GM21390 (cell line): ENCODE measurements around the gene ASB5.
A peak's percentile ranks its signal among the peaks of the same experiment; 100 is the strongest.
"Not testable (repeated sequence)": the region's sequence is repeated elsewhere in the genome, so short reads cannot be mapped to it uniquely, and the experiment has no call there.

Experiments
- ATAC-seq: cut with Tn5 transposase; IDR thresholded peaks from one replicate; pipeline ENCODE4 v1.9.1; 2021; ENCODE audit not compliant: unreplicated experiment

ASB5 gene

GRCh38 chr4:176268963-176269362 lies at the start of gene ASB5:
Gene ASB5, minus strand, starts transcription at chr4:176269222. Its CDS starts 114 bp downstream, at chr4:176269108.
- ATAC-seq, result no peak

GRCh38 chr4:176313596-176314336 lies 44.7 kb upstream of the ASB5 start:
- no peak for ATAC-seq

GRCh38 chr4:176309772-176310171 lies 40.8 kb upstream of the ASB5 start:
- ATAC-seq, result no peak

- ATAC-seq, result peak; percentile 98
Measured at GRCh38 chr4:176309046-176309445, 40.0 kb upstream of the ASB5 start.

- ATAC-seq, result peak; percentile 64
Measured at GRCh38 chr4:176308441-176308840, 39.4 kb upstream of the ASB5 start.

GRCh38 chr4:176307666-176307930 lies 38.6 kb upstream of the ASB5 start:
- no peak for ATAC-seq

- ATAC-seq, result no peak
Measured at GRCh38 chr4:176306837-176307665, 38.0 kb upstream of the ASB5 start.

- ATAC-seq, result no peak
Measured at GRCh38 chr4:176303938-176304337, 34.9 kb upstream of the ASB5 start.

GRCh38 chr4:176302283-176303275 lies 33.6 kb upstream of the ASB5 start:
- ATAC-seq, result no peak

GRCh38 chr4:176300565-176300964 lies 31.5 kb upstream of the ASB5 start:
- ATAC-seq, result no peak

GRCh38 chr4:176300036-176300435 lies 31.0 kb upstream of the ASB5 start:
- no peak for ATAC-seq

- no peak for ATAC-seq
Measured at GRCh38 chr4:176298664-176299063, 29.6 kb upstream of the ASB5 start.

- not testable (repeated sequence) for ATAC-seq
Measured at GRCh38 chr4:176295907-176296306, 26.9 kb upstream of the ASB5 start.

- no peak for ATAC-seq
Measured at GRCh38 chr4:176293660-176294059, 24.6 kb upstream of the ASB5 start.

GRCh38 chr4:176292920-176293319 lies 23.9 kb upstream of the ASB5 start:
- ATAC-seq, result no peak

- no peak for ATAC-seq
Measured at GRCh38 chr4:176291748-176292147, 22.7 kb upstream of the ASB5 start.

- ATAC-seq, result no peak
Measured at GRCh38 chr4:176290520-176290919, 21.5 kb upstream of the ASB5 start.

GRCh38 chr4:176289561-176289960 lies 20.5 kb upstream of the ASB5 start:
- ATAC-seq, result no peak

- no peak for ATAC-seq
Measured at GRCh38 chr4:176288020-176288419, 19.0 kb upstream of the ASB5 start.

GRCh38 chr4:176287546-176287945 lies 18.5 kb upstream of the ASB5 start:
- no peak for ATAC-seq

GRCh38 chr4:176286728-176287127 lies 17.7 kb upstream of the ASB5 start:
- ATAC-seq, result no peak
